ENCODE results near the gene SUMO4. TPM values are rescaled to one million over a fixed set of nuclear protein-coding genes. Genes with fewer than 3 reads are reported as not detected.

SUMO4 gene
- total RNA-seq, 6 experiments from 2014 or later, result 0.28 to 0.63 (median 0.32) TPM

DNA sequence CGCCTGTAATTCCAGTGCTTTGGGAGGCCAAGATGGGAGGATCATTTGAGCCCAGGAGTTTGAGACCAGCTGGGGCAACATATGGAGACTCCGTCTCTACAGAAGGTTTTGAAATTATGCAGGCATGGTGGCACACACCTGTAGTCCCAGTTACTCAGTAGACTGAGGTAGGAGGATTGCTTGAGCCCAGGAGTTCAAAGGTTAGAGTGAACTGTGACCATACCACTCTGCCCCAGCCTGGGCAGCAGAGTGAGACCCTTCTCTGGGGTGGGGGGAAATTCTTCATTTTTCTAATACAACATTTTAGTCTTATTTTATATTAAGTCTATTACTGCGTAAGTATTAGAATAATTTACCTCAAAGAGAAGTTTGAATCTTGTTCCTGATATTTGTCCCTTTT, 20.1 kb upstream of the SUMO4 start:
- H3K27me3 Mint-ChIP-seq (ENCODE audit: insufficient read depth), result no peaks in the 10 kb centered on the region
- no peak overlapping the region for H3K4me3 Mint-ChIP-seq
- no peak for DNase-seq
- H3K9me3 Mint-ChIP-seq, result no peaks in the 10 kb centered on the region
- peaks cover 15% of the 10 kb centered on the region; the same call in 1 of the 2 replicates for H3K4me1 Mint-ChIP-seq (ENCODE audit: low read depth)
- TF ChIP-seq, protein P1, sequence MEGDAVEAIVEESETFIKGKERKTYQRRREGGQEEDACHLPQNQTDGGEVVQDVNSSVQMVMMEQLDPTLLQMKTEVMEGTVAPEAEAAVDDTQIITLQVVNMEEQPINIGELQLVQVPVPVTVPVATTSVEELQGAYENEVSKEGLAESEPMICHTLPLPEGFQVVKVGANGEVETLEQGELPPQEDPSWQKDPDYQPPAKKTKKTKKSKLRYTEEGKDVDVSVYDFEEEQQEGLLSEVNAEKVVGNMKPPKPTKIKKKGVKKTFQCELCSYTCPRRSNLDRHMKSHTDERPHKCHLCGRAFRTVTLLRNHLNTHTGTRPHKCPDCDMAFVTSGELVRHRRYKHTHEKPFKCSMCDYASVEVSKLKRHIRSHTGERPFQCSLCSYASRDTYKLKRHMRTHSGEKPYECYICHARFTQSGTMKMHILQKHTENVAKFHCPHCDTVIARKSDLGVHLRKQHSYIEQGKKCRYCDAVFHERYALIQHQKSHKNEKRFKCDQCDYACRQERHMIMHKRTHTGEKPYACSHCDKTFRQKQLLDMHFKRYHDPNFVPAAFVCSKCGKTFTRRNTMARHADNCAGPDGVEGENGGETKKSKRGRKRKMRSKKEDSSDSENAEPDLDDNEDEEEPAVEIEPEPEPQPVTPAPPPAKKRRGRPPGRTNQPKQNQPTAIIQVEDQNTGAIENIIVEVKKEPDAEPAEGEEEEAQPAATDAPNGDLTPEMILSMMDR (IDR thresholded peaks at IDR 0.05), result no peak
- H3K36me3 Mint-ChIP-seq (ENCODE audit: low read depth), result peaks cover 57% of the 10 kb centered on the region
- no peak overlapping the region for H3K27ac Mint-ChIP-seq

DNA sequence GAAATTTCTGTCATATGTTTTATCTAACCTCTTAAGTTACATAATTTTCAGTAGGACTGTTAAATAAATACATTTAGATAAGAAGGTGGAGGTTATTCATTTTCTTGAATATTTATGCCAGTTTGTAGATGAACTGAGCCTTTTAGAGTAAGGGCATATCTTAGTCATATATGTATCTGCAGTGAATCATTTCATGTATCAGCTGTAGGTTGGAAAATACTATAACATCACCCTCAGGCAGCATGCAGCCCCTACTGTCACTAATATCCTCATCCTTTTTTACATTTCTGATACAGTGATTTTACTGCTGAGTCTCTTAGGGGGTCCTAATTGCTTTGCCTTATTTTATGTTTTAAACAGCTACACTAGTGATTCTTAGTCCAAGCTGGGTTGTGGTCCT, 19.5 kb upstream of the SUMO4 start:
- TF ChIP-seq, protein P1 (IDR thresholded peaks at IDR 0.05), result no peak
- Mint-ChIP-seq H3K36me3 (ENCODE audit: low read depth) (peaks cover 54% of the 10 kb centered on the region), H3K4me1 (ENCODE audit: low read depth) (peaks cover 11% of the 10 kb centered on the region; the same call in 1 of the 2 replicates), H3K4me3 (no peak overlapping the region), H3K27ac (no peak overlapping the region), H3K9me3 (no peaks in the 10 kb centered on the region), H3K27me3 (ENCODE audit: insufficient read depth) (no peaks in the 10 kb centered on the region)
- DNase-seq, result no peak

DNA sequence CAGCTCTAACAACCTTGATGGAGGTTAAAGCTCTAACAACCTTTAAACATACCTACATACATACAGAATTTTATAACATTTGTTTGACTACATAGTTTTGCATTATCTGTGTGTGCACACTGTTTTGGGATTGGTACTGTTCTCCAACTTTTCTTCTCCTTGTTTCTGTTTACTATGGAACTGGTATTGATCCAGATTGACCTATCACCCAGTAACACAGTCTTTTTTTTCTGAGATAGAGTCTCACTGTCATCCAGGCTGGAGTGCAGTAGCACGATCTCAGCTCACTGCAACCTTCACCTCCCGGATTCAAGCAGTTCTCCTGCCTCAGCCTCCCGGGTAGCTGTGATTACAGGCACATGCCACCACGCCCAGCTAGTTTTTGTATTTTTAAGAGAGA, 16.7 kb upstream of the SUMO4 start:
- DNase-seq, result no peak
- Mint-ChIP-seq H3K27ac (no peak overlapping the region), H3K36me3 (ENCODE audit: low read depth) (peaks cover 66% of the 10 kb centered on the region), H3K4me3 (no peak overlapping the region), H3K4me1 (ENCODE audit: low read depth) (peaks cover 9% of the 10 kb centered on the region; the same call in 1 of the 2 replicates), H3K9me3 (peaks cover 15% of the 10 kb centered on the region), H3K27me3 (ENCODE audit: insufficient read depth) (no peaks in the 10 kb centered on the region)
- TF ChIP-seq, protein P1 (IDR thresholded peaks at IDR 0.05), result no peak

DNA sequence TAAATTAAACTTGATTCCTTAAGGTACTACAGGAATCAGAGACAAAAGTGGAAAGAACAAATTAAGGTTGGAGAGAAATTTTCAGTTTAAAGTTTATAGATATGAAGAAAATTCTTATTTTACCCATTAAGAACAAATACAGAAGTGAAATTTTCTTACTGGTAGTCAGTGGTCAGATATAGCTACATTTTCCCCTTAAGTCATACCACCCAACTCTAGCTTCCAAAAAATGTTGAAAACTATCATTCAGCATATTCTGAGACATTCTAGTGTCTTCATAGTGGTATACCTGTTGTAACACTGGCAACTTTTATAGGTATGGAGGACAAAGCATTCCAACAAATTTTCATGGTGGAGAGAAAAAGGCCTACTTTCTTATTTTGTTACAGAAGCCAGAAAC, 15.6 kb upstream of the SUMO4 start:
- DNase-seq, result no peak
- no peak overlapping the region for H3K27ac Mint-ChIP-seq
- peaks cover 55% of the 10 kb centered on the region for H3K36me3 Mint-ChIP-seq (ENCODE audit: low read depth)
- TF ChIP-seq, protein P1 (IDR thresholded peaks at IDR 0.05), result no peak
- H3K4me3 Mint-ChIP-seq, result no peak overlapping the region
- no peaks in the 10 kb centered on the region for H3K27me3 Mint-ChIP-seq (ENCODE audit: insufficient read depth)
- H3K4me1 Mint-ChIP-seq (ENCODE audit: low read depth), result peaks cover 11% of the 10 kb centered on the region
- H3K9me3 Mint-ChIP-seq, result peaks cover 15% of the 10 kb centered on the region

DNA sequence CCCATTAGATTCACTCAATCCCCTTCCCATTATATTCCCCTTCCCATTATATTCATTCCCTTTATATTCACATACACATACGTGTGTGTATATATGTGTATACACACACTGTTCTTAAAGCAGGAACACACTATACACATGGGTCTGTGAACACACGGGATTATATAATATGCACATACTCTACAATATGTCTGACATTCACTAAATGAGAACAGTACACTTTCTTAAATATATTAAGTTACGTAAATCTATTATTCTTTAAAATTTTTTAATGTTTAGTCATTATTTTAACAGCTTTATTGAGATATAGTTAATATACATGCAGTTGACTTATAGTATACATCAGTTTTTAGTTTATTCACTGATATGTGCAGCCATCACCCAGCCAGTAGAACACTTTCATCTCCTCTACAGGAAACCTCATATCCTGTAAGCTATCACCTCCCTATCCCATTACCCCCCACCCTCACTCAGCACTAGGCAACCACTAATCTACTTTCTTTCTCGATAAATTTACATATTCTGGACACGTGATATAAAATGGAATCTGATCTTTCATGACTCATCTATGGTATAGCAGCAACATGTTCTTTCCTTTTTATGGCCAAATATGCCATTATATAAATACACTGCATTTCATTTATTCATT, 13.9 kb upstream of the SUMO4 start:
- H3K36me3 Mint-ChIP-seq (ENCODE audit: low read depth), result peaks cover 61% of the 10 kb centered on the region
- TF ChIP-seq, protein P1 (IDR thresholded peaks at IDR 0.05), result no peak
- no peak overlapping the region for H3K27ac Mint-ChIP-seq
- no peak overlapping the region for H3K4me3 Mint-ChIP-seq
- DNase-seq, result no peak
- H3K9me3 Mint-ChIP-seq, result peaks cover 15% of the 10 kb centered on the region
- no peaks in the 10 kb centered on the region for H3K27me3 Mint-ChIP-seq (ENCODE audit: insufficient read depth)
- H3K4me1 Mint-ChIP-seq (ENCODE audit: low read depth), result peaks cover 27% of the 10 kb centered on the region

Measured in HFFc6 (cell line).